ENCODE measurements around the gene F10. TPM values are rescaled to one million over a fixed set of nuclear protein-coding genes. Genes with fewer than 3 reads are reported as not detected.
A peak's percentile ranks its signal among the peaks of the same experiment; 100 is the strongest.

Gene F10
- total and polyA plus RNA-seq, 2 of the 13 experiments (the other 11 are each of a cell fraction or from before 2014, with no cell fraction given) = 58.4 to 237 TPM

GRCh38 chr13:113149711-113150549, 27.3 kb downstream of the F10 start (continued):
- TF ChIP-seq, protein P1, sequence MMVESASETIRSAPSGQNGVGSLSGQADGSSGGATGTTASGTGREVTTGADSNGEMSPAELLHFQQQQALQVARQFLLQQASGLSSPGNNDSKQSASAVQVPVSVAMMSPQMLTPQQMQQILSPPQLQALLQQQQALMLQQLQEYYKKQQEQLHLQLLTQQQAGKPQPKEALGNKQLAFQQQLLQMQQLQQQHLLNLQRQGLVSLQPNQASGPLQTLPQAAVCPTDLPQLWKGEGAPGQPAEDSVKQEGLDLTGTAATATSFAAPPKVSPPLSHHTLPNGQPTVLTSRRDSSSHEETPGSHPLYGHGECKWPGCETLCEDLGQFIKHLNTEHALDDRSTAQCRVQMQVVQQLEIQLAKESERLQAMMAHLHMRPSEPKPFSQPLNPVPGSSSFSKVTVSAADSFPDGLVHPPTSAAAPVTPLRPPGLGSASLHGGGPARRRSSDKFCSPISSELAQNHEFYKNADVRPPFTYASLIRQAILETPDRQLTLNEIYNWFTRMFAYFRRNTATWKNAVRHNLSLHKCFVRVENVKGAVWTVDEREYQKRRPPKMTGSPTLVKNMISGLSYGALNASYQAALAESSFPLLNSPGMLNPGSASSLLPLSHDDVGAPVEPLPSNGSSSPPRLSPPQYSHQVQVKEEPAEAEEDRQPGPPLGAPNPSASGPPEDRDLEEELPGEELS (CRISPR knock-in tag; IDR thresholded peaks at IDR 0.05) = peak; percentile 93
- no peak for TF ChIP-seq SOX6 (IDR thresholded peaks at IDR 0.05)
- TF ChIP-seq SOX6 (CRISPR knock-in tag; IDR thresholded peaks at IDR 0.05) = peak; percentile 77
- TF ChIP-seq, protein P2, sequence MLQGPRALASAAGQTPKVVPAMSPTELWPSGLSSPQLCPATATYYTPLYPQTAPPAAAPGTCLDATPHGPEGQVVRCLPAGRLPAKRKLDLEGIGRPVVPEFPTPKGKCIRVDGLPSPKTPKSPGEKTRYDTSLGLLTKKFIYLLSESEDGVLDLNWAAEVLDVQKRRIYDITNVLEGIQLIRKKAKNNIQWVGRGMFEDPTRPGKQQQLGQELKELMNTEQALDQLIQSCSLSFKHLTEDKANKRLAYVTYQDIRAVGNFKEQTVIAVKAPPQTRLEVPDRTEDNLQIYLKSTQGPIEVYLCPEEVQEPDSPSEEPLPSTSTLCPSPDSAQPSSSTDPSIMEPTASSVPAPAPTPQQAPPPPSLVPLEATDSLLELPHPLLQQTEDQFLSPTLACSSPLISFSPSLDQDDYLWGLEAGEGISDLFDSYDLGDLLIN (CRISPR knock-in tag; IDR thresholded peaks at IDR 0.05; ENCODE audit: borderline replicate concordance) = no peak
- TF ChIP-seq TP53 (CRISPR knock-in tag; conservative IDR thresholded peaks at IDR 0.05) = no peak
- TF ChIP-seq, protein P3, sequence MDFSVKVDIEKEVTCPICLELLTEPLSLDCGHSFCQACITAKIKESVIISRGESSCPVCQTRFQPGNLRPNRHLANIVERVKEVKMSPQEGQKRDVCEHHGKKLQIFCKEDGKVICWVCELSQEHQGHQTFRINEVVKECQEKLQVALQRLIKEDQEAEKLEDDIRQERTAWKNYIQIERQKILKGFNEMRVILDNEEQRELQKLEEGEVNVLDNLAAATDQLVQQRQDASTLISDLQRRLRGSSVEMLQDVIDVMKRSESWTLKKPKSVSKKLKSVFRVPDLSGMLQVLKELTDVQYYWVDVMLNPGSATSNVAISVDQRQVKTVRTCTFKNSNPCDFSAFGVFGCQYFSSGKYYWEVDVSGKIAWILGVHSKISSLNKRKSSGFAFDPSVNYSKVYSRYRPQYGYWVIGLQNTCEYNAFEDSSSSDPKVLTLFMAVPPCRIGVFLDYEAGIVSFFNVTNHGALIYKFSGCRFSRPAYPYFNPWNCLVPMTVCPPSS (IDR thresholded peaks at IDR 0.05) = no peak
- no peak for TF ChIP-seq ZNF713 (CRISPR knock-in tag; IDR thresholded peaks at IDR 0.05)
- no peak for TF ChIP-seq ZNF160 (CRISPR knock-in tag; IDR thresholded peaks at IDR 0.05)
- no peak for TF ChIP-seq ZNF577 (CRISPR knock-in tag; IDR thresholded peaks at IDR 0.05; ENCODE audit: borderline replicate concordance, low read depth)
- TF ChIP-seq ZNF17 (CRISPR knock-in tag; IDR thresholded peaks at IDR 0.05) = no peak
- peak; percentile 59 for TF ChIP-seq TBL1XR1 (IDR thresholded peaks at IDR 0.05; ENCODE audit: borderline replicate concordance, low read length, partially characterized antibody)
- TF ChIP-seq TGIF2 (CRISPR knock-in tag; IDR thresholded peaks at IDR 0.05) = no peak
- TF ChIP-seq ZBTB21 (CRISPR knock-in tag; IDR thresholded peaks at IDR 0.05) = no peak
- no peak for TF ChIP-seq ZNF562 (CRISPR knock-in tag; IDR thresholded peaks at IDR 0.05; ENCODE audit: borderline replicate concordance)
- TF ChIP-seq THAP11 (CRISPR knock-in tag; IDR thresholded peaks at IDR 0.05) = peak; percentile 52; the same call in 1 of the 2 replicates
- TF ChIP-seq FOXK1 (CRISPR knock-in tag; IDR thresholded peaks at IDR 0.05; ENCODE audit: borderline replicate concordance, low read depth) = 0 out of 2 replicates have a peak, but pooled peaks have one; percentile 21
- no peak for TF ChIP-seq HNRNPLL (IDR thresholded peaks at IDR 0.05; ENCODE audit: low read depth, low read length, poor library complexity, severe bottlenecking)
- no peak for TF ChIP-seq HNRNPUL1 (IDR thresholded peaks at IDR 0.05; ENCODE audit: low read depth, low read length)
- TF ChIP-seq CREM (IDR thresholded peaks at IDR 0.05) = peak; percentile 74
- no peak for TF ChIP-seq CREM (CRISPR knock-in tag; IDR thresholded peaks at IDR 0.05)
- TF ChIP-seq ZUFSP (CRISPR knock-in tag; IDR thresholded peaks at IDR 0.05; ENCODE audit: borderline replicate concordance) = no peak
- TF ChIP-seq, protein P4, sequence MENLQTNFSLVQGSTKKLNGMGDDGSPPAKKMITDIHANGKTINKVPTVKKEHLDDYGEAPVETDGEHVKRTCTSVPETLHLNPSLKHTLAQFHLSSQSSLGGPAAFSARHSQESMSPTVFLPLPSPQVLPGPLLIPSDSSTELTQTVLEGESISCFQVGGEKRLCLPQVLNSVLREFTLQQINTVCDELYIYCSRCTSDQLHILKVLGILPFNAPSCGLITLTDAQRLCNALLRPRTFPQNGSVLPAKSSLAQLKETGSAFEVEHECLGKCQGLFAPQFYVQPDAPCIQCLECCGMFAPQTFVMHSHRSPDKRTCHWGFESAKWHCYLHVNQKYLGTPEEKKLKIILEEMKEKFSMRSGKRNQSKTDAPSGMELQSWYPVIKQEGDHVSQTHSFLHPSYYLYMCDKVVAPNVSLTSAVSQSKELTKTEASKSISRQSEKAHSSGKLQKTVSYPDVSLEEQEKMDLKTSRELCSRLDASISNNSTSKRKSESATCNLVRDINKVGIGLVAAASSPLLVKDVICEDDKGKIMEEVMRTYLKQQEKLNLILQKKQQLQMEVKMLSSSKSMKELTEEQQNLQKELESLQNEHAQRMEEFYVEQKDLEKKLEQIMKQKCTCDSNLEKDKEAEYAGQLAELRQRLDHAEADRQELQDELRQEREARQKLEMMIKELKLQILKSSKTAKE (CRISPR knock-in tag; IDR thresholded peaks at IDR 0.05; ENCODE audit: borderline replicate concordance) = peak; percentile 80
